HT-29 (cell line): Measurements from ENCODE around the gene BATF. TPM values are rescaled to one million over a fixed set of nuclear protein-coding genes. Genes with fewer than 3 reads are reported as not detected.

Experiments used
- DNase-seq: peaks from one replicate; pipeline ENCODE4 v3.0.0-alpha.2; 2015; ENCODE audit warnings: low spot score
- total RNA-seq: library from RNA; depleted of rRNA; stranded (reverse); fragments of >200 nt; shearing (Covaris generic); gene quantifications from 2 replicates; pipeline ENCODE4 v1.2.3, GENCODE V29; 2014

Gene BATF
- total RNA-seq, 1 experiment from 2014 or later = 1.0 TPM

DNA sequence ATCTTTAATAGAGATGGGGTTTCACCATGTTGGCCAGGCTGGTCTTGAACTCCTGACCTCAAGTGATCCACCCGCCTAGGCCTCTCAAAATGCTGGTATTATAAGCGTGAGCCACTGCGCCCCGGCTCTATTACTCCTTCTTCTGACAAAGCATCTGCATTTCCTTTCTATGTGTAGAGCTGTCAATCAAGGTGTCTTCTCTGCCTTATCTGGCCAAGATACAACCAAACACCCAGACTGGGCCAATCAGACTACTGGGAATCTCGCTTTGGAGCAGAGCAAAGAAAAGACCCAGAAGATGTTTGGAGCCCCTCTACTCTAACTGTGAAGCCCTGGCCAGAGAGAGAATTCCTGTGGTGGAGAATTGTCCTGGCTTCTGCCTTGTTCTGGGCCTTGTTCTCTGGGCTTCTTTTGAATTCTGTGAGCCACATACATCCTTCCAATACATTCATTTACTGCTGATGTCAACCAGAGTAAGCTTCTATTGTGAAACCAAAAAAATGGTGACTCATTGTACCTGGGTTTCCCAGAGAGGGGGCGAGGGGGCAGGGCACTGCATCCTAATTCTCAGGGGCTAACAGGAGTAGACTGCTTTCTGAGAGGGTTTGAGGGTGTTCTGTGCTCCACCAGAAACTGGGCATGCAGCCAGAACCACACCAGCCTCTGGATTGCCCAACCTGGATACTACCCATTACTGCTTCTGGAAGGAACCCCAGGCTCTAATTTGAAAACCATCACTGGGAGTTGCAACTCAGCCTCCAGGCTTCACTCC is 37.4 kb downstream of the BATF start:
- DNase-seq = no peak

DNA sequence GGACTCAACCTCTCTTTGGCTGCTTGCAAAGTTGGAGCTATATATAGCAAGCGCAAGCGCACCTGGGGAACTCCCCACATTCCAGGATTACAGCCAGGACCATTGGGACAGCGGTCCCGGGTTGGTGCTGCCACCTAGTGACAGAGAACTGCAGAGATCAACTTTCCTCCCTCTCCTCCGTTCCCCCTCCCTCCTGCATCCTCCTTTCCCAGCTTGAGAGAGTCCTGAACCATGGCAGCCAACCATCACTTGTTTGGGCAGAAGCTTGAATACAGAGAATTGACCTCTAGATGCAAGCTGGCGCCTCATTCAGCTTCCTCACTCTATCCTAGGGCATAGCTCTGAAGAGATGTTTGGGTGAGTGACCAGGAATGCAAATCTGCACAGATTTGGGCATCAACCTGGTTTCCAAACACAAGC is 38.8 kb downstream of the BATF start:
- peak; percentile 86 for DNase-seq

DNA sequence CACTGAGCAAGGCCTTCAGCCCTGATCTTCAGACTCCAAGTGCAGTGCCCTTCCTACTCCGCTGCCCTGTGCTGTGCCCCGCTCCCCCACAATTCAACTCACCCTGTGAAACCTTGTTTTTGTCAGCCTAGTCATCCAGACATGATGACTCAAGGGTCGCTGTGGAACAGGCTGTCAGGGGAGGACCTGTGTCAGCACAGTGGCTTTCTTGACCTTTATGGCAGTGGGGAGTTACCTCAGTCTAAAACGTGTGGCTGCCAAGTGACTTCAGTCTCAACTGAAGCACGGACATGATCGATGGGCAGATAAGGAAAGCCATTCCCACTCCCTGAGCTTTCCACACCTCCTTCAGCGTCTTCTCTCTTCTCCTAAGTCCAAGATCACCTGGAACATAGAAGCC is 39.8 kb downstream of the BATF start:
- DNase-seq = no peak

DNA sequence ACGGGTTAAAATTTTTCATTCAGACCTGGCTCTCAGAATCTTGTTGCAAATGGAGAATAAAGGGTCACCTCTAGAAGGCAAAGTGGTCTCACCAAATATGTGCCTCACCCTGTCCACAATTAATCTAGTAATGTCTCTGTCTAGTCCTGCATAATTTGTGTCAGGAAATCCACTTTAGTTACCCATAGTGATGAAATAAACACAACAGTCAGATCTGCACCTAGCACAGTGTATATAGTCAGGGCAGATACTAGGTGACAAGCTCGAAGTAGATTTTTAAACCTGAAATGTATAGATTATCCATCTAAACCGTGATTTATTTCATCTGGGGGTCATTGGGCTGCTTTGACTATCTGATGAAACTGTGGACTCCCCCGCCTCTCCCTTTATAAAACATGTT is 40.2 kb downstream of the BATF start:
- no peak for DNase-seq

DNA sequence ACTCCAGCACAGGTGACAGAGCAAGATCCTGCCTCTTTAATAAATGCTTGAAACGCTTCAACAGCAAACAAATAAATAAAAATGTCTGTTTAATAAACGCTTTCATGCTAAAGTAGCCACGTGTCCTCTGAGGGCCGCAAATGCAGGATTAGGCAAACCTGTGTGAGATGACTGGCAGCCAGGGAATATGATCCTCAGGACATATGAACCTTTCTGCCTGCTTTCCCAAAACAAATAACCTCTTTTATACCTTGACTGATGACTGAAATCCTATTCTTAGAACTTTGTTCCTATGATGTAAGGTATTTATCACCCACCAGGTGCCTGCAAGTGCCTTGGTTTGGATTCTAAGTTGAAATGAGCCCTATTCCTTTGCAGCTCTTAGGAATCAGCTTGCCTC is 41.7 kb downstream of the BATF start:
- DNase-seq = no peak

DNA sequence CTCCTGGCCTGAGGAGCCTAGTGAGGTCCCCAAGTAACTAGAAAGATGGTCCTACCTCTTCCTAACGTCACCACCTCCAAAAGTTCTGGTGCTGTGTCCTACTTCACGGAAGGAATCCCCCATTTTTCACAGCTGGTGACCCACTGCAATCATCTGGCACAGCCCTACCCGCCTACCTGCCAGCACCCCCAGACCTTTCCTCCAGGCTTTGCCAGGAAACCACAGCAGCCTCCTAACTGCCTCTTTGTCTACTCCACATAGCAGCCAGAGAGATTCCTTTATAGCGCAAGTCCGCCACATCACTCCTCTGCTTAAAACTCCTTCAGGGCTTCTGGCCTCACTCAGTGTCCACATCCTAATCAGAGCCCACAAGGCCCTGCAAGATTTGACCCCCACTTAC is 42.8 kb downstream of the BATF start:
- DNase-seq = no peak

DNA sequence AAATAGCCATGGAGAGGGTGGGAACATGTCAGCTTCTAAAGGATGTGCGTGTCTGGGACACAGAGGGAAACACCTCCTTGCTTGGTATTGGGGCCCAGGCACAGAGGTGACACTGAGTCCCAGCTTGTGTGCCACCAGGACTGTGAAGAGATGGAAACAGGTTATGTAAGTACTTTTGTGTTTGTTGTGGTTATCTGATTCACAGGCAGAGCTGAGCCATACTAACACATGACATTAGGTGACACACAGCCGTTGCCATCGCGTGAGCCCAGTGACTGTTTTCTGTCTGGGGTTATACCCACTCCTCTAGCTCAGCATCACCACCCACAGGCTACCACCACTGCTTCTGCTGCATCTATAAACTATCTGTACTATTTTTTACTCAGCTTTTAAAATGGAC is 44.1 kb downstream of the BATF start:
- no peak for DNase-seq

DNA sequence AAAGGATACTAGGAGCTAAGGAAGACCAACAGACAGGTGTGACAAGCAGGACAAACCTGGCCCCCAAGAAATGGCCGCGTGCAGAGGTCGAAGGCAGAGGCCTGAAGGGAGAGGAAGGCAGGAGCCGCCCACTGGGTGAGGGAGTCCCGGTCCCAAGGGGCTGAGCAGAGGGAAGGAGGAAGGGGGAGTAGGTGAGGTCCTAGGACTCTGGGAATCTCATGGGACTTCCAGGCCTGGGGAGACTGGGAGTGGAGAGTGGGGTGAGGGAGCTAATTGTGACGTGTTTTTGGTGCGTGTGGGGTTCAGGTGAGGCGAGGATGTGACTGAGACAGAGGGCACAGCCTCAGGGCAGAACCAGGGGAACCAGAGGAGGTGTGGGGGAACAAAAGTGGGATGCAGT is 44.5 kb downstream of the BATF start:
- DNase-seq = no peak

DNA sequence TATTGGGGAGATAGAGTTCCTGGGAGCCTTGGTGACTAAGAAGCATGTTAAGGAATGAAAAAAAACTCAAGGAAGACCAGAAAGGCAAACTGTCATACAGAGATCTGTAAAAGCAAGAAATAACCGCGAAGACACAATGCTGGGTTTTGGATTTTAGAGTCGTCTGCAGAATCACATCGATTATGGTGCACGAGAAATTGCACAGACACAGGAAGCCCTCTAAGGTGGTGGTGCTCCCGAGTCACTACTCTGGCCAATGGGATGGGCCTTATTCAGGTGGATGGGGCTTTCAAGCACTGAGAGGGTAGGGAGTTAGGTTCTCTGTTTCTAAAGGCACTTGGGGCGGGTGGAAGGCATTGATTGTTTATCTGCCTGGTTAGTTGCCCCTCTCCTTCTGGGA is 45.9 kb downstream of the BATF start:
- no peak for DNase-seq

DNA sequence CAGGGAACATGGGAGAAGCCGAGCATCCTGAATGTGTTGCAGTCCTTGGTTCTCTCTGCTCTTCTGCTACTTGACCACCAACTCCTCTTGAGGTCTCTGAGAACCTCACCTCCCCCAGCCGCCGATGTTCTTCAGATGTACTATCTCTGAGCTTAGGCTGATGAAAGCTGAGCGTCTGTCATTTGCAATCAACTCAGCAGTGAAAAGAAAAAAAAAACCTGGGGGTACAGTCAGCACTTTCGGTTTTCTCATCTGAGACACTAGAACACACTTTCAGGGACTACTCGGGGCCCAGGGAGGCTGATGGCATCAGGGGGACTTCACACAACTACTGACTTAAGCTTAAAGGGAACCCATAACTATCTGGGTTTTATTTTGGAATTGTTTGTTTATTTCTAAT is 46.5 kb downstream of the BATF start:
- DNase-seq = no peak

DNA sequence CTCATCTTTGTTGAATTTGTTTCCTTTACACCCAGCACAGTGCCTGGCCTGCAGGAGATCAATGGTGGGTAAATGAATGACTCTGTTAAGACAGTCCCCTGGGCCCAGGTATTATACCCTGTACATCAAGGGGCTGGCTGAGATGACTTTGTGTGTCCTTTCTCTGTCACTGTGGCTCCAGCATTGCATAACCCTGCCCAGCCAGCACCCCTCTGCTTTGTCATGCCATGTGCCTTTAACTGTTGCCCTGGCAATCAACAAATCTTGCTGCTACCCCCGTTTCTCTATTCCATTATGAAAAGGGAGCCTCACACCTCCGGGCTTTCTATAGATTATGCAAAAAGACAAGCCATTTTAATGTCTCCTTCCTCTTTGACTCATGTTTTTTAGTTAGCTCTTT is 48.5 kb downstream of the BATF start:
- no peak for DNase-seq

DNA sequence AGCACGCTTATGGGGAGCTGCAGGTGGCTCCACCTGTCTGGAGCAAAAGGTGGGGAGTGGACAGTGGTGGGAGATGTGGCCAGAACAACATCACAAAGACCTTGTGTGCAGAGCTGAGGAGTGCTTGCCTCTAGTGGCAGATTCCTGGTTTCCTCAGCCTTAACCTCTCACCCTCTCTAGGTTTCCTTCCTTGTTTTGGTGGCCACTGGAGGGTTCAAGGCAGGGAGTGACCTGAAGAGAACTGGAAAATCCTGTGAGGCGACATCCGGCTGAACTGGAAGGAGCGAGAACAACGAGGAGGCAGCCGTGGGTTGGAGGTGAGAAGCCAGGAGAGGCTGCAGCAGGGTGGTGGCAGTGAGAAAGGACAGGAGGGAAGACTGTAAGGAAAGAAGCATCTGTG is 49.8 kb downstream of the BATF start:
- DNase-seq = peak; percentile 37

DNA sequence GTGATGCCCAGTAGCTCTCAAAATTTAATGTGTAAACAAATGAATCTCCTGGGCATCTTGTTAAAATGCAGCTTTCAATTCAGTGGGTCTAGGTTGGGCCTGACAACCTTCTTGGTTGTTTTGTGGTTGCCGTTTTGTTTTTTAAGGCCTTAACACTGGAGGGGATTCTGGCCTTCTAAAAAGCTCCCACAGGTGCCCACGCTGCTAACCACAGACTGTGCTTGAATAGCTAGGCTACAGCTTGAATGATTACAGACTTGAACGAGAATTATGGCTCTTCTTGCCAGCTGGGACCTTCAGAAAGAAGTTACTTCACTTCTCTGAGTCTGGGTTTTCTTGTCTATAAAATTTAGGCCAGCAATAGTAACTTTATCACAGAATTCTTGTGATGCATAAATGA is 54.8 kb downstream of the BATF start:
- no peak for DNase-seq

DNA sequence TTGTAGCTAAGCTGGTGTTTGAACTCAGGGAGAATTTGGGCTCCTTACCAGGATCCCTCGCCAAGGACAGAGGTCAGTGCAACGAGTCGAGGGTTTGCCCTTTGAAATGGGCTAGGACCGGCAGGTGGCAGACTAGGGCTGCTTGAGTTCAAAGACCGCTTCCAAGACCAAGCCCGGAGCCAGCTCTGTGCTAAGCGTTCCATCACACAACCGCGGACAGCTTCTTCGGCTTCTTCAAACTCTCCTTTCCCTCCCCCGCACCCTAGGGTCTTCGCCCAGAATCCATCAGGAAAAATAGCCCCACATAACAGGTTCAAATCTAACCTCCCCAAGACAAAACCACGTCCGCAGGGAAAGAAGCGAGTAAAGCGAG is 55.4 kb downstream of the BATF start:
- peak; percentile 80 for DNase-seq

DNA sequence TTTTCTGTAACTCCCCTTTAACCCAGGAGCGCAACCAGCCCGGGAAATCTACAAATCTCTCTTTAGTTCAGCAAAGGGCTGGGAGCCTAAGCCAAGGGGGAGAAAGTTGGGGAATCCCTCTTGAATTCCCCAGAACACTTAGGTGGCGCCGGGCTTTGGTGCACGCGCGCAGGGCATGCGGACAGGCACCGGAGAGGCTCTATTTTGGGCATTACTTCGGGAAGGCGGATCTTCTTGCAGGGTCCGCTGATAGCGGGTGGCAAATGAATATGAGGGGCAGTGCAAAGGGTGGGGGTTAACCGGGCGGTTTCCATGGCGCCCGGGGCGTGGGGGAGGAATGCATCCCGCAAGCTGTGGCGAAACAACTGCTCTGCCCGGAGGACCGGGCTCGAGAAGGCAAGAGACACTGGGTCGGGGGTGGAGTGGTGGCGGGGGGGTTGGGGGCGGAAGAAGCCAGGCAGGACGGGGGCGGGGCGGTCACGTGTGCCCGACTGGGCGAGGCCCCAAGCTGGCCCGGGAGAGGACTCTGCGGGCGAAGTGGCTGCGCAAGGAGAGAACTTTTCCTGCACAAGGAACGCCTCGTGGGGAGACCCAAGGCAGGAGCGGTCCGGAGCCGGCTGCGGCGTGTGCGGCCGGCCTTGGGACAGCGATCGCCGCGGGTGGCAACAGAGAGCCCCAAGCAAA is 56.0 kb downstream of the BATF start, which contains the start of gene FLVCR2:
Gene FLVCR2, plus strand, starts transcription at position 519 of the 684 bp plus-strand sequence. CDS start 353 bp downstream, outside the sequence.
- peak; percentile 62 for DNase-seq

DNA sequence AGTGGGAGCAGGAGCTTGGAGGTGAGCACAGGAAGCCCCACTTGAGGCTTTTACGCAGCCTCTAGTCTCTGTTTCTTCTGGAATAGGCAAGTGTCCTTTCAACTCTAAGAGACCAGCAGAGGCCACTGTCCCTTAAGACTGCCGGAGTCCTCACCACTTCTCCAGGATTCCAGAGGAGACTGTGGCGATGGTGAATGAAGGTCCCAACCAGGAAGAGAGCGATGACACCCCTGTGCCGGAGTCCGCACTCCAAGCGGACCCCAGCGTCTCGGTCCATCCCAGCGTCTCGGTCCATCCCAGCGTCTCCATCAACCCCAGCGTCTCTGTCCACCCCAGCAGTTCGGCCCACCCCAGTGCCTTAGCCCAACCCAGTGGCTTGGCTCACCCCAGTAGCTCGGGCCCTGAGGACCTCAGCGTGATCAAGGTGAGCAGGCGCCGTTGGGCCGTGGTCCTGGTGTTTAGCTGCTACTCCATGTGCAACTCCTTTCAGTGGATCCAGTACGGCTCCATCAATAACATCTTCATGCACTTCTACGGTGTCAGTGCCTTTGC is 56.6 kb downstream of the BATF start:
- DNase-seq = peak; percentile 62

DNA sequence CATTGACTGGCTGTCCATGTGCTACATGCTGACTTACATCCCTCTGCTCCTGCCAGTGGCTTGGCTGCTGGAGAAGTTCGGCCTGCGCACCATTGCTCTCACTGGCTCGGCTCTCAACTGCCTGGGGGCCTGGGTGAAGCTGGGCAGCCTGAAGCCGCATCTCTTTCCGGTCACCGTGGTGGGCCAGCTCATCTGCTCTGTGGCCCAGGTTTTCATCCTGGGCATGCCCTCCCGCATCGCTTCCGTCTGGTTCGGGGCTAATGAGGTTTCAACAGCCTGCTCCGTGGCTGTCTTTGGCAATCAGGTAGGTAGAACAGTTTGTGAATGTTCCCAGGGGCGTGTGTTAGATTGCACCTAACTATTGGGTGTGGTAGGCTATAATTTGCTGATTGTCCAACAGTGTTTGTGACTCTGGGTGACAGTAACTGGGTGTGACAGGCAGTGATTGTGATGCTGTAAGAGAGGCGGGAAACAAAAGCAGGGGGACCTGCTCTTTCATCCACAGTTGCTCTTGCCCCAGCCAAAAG is 57.1 kb downstream of the BATF start:
- DNase-seq = no peak

DNA sequence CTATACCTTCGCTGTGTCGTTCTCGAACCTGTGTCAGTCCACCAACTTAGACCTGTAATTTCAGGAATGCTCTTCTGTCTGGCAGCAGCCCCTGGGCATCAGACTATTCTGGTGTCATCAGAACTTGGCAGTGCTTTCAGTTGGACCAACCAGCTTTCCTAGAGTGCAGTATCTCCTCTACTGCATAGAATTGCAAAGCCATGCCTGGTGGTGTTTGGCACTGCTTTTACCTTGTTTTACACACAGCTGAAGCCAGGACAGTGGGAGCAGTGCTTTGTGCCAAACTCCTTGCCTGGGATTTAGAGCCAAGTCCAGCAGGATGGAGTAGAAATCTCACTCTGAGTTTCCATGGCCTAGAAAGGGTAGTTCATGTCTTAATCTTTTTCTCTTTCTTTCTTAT is 57.6 kb downstream of the BATF start:
- DNase-seq = no peak

DNA sequence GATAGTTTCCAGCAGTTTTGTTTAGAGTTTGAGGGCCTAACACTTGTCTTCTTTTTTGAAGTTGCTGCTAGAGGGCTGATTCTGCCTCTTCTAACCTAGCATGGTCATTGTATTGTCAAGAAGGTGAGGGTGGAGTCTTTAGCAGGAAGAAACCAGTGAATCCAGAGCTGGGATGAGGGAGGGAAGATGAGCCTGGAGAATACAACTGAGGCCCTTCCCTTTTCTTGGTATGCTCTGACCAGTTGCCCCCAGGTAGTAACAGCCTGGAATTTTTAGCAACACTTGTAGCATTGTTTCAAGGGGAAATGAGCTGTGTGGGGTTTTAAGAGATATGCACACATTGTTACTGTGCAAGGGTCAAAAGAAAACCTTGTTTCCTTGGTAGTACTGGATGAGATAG is 65.1 kb downstream of the BATF start:
- DNase-seq = no peak

DNA sequence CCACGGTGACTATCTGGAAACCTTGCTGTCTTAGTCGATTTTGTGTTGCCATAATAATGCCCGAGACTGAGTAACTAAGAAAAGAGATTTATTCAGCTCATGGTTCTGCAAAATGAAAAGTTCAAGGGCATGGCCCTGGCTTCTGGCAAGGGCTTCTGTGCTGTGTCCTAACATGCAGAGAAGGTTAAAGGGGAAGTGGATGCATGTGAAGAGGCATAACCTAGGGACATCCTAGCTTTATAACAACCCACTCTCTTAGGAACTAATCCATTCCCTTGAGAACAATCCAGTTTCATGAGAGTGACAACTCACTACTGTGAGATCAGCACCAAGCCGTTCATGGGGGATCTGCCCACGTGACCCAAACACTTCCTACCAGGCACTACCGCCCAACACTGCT is 67.7 kb downstream of the BATF start:
- DNase-seq = no peak

DNA sequence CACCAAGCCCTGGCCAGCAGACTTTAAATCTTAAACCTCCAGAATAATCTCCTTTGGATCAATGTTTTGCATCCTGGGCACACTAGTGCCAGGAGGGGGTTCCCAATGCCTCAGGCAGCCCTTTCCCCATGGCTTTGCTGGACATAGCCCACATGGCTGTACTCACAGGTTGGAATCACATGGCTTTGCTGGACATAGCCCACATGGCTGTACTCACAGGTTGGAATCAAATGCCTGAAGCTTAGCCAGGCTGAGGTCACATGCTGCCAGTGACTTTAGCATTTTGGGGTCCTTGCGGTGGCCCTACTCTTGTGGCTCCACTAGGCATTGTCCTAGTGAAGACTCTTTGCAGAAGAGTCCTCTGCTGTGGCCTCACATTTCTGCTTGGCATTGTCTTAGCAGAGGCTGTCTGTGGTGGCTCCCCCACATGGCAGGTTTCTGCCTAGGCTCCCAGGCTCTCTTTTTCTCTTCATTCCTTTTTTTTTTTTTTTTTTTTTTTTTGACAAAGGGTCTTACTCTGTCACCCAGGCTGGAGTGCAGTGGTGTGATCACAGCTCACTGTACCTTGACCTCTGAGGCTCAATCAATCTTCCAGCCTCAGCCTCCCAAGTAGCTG is 69.2 kb downstream of the BATF start:
- DNase-seq = no peak

DNA sequence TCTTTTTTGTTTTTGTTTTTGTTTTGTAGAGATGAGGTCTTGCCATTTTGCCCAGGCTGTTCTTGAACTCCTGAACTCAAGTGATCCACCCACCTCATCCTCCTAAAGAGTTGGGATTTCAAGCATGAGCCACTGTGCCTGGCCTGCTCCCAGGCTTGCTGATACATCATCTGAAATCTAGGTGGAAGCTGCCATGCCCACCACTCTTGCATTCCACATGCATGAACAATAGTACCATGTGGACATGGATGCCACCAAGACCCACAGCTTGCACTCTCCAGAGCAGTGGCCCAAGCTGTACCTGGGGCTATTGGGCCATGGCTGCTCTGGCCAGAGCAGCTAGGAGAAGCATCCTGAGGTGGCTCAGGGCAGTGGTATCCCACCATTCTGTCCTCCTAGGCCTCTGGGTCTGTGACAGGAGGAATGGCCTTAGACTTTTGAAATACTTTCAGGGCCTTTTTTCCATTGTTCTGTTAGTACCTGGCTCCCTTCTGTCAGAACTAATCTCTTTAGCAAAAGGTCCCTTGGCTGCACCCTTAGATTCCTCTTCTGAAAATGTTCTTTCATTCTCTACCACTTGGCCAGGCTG is 69.8 kb downstream of the BATF start:
- DNase-seq = no peak
